NCI-H1694 (cell line): Measurements from ENCODE around the gene MTA3.

Experiments
- DNase-seq: peaks from one replicate; lab custom pipeline; 2025; lab: John Stamatoyannopoulos, UW

The MTA3 gene

GRCh38 chr2:42787424-42787787 lies 219.0 kb downstream of the MTA3 start:
- no peak for DNase-seq

DNA sequence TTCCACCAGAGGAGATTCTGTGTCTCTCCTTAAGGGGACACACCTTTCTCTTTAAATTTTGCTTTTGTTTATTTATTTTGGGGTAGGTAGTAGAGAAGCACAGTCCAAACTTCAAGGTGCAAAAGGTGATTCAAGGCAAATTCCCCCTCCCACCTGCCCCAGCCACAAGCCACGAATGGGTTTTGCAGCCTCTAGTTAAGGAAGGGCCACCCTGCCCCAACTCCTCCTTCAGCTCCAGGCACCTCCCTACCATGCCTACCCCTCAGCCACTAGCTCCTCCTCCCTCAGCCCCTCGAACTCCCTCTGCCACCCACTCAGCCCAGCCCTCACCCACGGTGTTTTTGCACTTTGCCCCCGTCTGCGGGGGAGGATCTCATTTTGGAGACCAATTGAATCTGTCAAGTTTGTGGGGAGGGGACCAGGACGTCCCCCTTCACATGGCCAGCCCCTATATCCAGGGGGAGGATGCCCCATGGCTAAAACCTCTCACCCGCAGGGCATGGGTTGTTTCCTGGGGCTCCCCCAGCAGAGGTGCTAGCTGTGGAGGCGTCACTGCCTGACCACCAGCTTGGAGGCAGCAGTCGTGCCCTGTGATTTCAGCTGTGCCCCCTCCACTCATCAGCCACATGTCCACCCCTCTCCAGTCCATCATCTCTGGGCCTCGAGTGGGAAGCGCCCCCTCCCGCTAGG lies 219.5 kb downstream of the MTA3 start:
- DNase-seq: no peak

GRCh38 chr2:42788478-42788793 lies 220.0 kb downstream of the MTA3 start:
- DNase-seq: no peak

DNA sequence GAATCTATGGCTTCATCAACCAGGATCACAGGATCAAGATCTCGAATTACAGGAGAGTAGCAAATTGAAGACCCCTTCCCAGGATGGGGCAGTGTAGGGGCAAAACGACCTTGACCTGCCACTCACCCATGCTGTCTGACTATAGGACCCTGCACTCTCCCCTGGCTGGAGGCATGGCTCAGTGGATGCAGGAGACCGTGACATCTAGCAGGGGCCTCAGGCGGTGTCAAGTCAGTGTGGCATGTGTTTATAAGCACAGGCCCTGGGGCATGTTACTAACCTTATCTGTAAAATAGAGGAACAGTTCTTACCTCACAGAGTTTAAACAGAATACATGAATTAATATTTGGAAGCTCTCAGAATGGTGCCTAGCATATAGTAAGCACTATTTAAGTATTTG lies 220.4 kb downstream of the MTA3 start:
- DNase-seq: no peak

GRCh38 chr2:42789751-42790150 lies 221.3 kb downstream of the MTA3 start:
- no peak for DNase-seq

DNA sequence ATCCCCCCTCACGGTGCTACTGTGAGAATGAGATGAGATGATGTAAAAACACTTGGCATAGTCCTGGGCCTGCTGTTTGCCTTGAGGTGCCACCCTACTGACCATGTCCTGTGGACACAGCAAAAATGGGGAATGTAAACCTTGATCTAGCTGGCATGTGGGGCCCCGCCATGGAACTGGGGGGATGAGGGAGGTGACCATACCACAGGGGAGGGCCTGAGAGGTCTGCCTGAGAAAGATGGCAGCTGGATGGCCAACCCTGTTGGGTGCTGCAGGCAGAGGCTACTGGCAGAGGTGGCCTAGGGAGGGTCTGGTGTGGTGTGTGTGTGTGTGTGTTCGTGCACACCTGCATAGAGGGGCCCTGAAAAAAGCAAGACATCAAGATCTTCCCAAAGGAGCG lies 223.2 kb downstream of the MTA3 start:
- no peak for DNase-seq

GRCh38 chr2:42792087-42792582 lies 223.7 kb downstream of the MTA3 start:
- no peak for DNase-seq

DNA sequence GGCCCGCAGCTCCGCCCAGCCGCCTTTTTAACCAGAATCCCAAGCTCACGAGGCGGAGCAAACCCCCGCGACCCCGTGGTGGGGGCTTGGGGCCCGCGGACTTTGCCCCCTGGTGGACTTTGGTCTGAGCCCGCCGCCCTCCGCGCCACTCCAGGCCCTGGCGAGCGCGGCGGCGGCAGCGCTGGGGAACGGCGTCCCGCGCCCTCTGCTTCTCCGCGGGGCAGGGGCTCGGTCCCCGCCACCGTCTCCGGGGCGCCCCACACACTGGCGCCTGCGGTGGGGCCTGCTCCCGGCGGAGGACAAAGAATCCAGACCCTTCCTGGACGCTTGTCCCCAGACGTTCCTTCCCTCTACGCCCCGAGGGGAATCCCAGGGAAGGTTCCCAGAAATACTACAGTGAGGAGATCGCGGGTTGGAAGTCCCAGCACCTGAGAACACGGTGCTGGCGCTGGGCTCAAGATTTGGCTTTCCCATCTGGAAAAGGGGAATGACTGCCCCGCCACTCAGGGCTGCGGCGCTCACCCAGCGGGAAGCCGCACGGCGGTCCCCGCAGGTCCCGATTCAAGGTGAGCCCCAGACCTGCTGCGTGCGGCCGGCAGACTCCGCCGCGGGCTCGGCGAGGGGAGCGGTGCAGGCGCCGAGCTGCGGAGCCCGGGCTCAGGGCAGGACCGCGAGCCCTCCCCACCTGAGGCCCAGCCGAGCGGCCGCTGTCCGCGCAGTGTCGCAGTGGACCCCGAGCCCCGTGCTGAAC lies 224.3 kb downstream of the MTA3 start, which contains the start of gene HAAO:
Gene HAAO, minus strand, starts transcription at position 1 of the 751 bp plus-strand sequence. CDS start 47 bp downstream, outside the sequence.
- no peak for DNase-seq

DNA sequence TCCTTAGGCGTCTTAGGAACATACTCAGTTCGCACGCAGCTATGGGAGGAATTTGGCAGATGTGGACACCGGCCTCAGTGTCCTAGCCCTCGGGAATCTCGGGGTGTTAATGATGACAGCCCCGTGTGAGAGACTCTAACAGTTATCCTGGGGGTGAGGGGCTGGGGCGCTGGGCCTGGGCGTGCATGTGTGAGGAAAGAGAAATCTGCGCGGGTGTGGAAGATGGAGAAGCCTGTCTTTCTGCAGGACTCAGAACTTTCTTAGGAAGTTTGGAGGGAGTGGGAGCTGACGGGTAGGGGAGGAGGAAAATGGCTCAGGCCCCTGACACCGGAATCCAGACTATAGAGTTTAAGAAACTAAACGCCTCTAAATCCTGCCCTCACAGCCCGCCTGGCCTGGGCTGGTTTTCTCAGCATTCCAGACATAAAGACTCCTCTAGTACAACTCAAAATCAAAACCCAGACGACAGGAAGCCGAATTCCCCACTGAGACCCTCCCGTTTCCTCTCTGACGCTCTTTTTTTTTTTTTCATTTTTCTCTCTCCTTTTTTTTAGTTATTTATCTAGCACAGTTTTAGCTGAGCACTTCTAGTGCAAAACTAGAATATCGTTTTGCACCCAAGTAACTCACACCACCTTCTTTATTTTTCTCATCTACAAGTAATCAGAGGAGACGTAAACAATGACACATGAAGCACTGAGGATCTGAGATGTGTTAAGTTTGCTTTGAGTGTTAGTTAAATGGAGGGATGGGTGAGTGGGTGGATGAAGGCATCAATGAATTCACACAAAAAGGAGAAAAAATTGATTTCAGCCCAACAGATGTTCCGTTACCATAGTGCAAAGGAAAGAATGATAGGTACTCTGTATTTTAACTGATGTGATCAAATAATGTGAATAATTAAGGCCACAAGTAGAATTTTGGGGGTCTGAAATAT lies 225.2 kb downstream of the MTA3 start:
- DNase-seq: no peak

- DNase-seq: no peak
These were observed 226.0 kb downstream of the MTA3 start for GRCh38 chr2:42794271-42795046.

DNA sequence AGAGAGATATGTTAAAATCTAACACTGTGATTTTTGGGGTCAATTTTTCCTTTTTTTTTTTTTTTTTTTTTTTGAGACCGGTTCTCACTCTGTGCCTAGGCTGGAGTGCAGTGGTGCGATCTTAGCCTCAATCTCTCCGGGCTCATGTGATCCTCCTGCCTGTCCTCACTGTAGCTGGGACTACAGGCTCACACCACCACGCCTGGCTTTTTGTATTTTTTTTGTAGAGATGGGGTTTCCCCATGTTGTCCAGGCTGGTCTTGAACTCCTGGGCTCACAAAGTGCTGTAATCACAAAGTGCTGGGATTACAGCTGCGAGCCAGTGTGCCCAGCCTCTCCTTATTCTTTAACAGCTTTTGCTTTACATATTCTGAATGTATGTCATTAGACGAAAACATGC lies 226.8 kb downstream of the MTA3 start:
- DNase-seq: no peak

GRCh38 chr2:42795841-42796301 lies 227.4 kb downstream of the MTA3 start:
- DNase-seq: no peak

DNA sequence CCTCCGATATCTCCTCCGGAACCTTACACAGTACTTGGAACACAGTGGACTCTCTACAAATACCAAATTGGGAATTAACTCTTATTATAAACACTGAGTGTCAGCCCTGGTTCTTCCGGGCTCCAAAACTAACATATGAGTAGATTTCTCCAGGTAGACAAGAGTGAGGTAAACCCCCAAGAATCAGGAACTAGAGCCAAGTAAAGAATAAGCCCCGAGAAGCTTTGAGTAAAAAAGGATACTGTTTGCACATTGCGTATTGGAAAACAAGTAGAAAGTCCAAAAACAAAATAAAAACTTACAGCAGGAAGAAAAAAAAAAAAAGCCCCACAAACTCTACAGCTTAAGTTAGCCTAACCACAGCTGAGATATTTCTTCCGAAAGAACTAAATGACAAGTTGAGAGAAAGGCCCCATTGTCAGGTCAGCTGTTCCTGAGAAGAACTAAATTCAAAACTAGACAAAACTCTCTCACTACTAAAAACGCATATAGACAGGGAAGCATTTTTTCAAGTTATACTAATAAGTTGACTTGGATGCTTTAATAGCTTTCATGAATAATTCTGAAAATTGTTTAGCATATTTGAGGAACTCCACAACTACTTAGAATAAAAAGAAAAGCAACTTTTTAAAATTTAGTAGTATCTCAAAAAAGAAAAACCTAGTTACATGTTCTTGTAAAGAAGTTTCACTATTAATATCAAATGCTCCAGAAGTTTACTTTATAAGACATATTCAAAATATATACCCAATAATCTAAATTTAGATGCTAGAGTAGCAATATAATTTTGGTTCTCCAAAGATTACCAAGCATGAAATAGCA lies 228.2 kb downstream of the MTA3 start:
- no peak for DNase-seq

DNA sequence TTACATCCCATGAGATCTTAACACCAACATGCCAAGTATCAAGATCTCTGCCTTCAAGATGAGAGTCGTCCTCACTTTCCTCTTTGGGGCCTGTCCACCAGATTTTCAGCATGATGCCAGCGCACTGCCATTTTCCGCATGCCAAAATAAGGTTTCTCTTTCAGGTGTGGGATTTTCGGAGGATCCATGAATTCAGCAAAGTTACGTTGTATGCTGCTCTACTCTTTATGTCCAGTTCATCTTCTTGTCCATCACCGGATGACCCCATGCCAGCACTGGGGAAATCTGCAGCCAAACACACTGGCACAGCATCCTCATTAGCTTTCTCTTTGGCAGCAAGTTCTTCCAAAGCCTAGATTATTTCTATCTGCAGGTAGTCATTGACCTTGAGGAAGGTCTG lies 228.8 kb downstream of the MTA3 start:
- DNase-seq: no peak

- no peak for DNase-seq
These were observed 231.4 kb downstream of the MTA3 start for GRCh38 chr2:42799881-42800280.

- DNase-seq: no peak
These were observed 232.1 kb downstream of the MTA3 start for GRCh38 chr2:42800461-42800962.

GRCh38 chr2:42800981-42801380 lies 232.5 kb downstream of the MTA3 start:
- DNase-seq: no peak

GRCh38 chr2:42801381-42801780 lies 232.9 kb downstream of the MTA3 start:
- DNase-seq: no peak

DNA sequence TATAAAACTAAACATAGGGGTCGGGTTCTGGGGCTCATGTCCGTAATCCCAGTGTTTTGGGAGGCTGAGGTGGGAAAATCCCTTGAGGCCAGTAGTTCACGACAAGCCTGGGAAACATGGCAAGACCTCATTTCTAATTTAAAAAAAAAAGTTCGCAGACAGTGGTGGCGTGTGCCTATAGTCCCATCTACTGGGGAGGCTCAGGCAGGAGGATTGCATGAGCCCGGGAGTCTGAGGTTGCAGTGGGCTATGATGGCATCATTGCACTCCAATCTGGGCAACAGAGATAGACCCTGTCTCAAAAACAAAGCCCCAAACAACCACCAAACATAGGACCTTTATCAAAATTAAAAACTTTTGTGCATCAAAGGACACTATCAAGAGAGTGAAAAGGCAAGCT lies 233.7 kb downstream of the MTA3 start:
- no peak for DNase-seq

DNA sequence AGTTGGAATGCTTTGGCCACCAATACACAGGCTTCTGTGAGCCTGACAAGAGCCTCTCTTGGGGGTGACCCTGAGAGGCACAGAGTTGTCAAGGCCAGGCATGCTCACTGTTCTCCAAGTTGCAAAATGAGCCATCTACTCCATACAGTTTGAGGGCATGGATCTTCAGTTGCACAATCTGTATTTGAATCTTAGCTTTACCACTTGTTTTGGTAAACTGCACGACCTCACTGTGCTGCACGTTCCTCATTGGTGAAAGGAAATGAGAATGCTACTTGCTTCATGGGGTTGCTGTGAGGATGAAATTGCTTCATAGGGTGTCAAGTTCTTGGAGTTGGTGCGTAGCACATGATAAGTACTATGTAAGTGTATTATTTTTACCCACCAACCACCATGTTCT lies 235.9 kb downstream of the MTA3 start:
- no peak for DNase-seq

DNA sequence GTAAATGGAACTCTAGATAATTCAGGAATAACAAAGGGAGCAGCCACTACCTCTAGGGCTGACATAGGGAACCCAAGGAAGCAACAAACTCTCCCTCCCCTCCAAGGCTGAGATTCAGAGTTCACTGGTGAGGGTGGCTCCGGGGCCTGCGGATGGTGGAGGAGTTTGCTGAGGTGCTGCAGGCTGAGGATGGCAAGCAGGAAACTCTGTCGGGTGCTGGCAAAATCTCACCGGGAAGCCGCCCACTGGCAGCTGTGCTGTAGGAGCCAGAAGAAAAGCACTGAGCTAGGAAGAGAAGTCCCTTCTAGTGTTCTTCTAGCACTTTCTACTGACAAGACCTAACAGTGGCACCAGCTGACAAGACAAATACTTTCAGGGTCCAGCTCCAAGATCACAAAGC lies 236.5 kb downstream of the MTA3 start:
- DNase-seq: no peak
